MCF 10A (cell line): ENCODE measurements around the gene CEP131. TPM values are rescaled to one million over a fixed set of nuclear protein-coding genes. Genes with fewer than 3 reads are reported as not detected.

ENCODE experiments used
- BruUV-seq: library from RNA; stranded (reverse); fragments of 400-500 nt; replicated peaks from 2 replicates; lab custom pipeline; 2021; lab: Mats Ljungman, UMichigan
- CTCF ChIA-PET: fragments of 300-600 bp; sonication (Branson Sonifier 250); formaldehyde crosslinking; extraction: SDS; loops from one replicate; lab custom pipeline; 2021; ENCODE audit warnings: antibody characterized with exemption, inconsistent platforms; lab: Yijun Ruan, JAX
- POLR2A ChIA-PET: fragments of 300-600, 350-650 bp; sonication (Branson Sonifier 250); formaldehyde crosslinking; extraction: SDS; loops from one replicate; lab custom pipeline; 2020; ENCODE audit warnings: antibody characterized with exemption, inconsistent platforms; lab: Yijun Ruan, JAX
- DNase-seq: peaks from one replicate; pipeline ENCODE4 v3.0.0-alpha.2; 2018; ENCODE audit not compliant: unreplicated experiment
- H3K27ac Mint-ChIP-seq: one replicate; pipeline ENCODE4 v1.8.0; 2022; ENCODE audit warnings: mild to moderate bottlenecking, low read depth, mixed read lengths; ENCODE audit not compliant: unreplicated experiment
- H3K27me3 Mint-ChIP-seq: one replicate; pipeline ENCODE4 v1.8.0; 2022; ENCODE audit warnings: mixed read lengths; ENCODE audit not compliant: insufficient read depth, unreplicated experiment
- H3K36me3 Mint-ChIP-seq: one replicate; pipeline ENCODE4 v1.8.0; 2022; ENCODE audit warnings: mild to moderate bottlenecking, moderate library complexity, mixed read lengths; ENCODE audit not compliant: insufficient read depth, unreplicated experiment
- H3K4me1 Mint-ChIP-seq: one replicate; pipeline ENCODE4 v1.8.0; 2022; ENCODE audit warnings: mixed read lengths; ENCODE audit not compliant: insufficient read depth, unreplicated experiment
- H3K4me3 Mint-ChIP-seq: one replicate; pipeline ENCODE4 v1.8.0; 2022; ENCODE audit warnings: mild to moderate bottlenecking, moderate library complexity, mixed read lengths; ENCODE audit not compliant: unreplicated experiment
- H3K9me3 Mint-ChIP-seq: one replicate; pipeline ENCODE4 v1.8.0; 2022; ENCODE audit warnings: mixed read lengths; ENCODE audit not compliant: unreplicated experiment
- intact Hi-C: fragments of 100-400 bp; cut with micrococcal nuclease; formaldehyde crosslinking; loops from 2 replicates; pipeline ENCODE4 v1.14.1; 2022
- total RNA-seq: library from RNA; stranded (reverse); gene quantifications from 2 replicates; pipeline ENCODE4 v1.2.3, GENCODE V29; 2022
- TF ChIP-seq, protein P1 (sequence below): fragments of 200-600 bp; IDR thresholded peaks from one replicate; pipeline ENCODE4 v1.8.0; 2022; ENCODE audit warnings: antibody characterized with exemption, mild to moderate bottlenecking; ENCODE audit not compliant: unreplicated experiment

The CEP131 gene
- total RNA-seq, 1 experiment from 2014 or later: 9.5 TPM

DNA sequence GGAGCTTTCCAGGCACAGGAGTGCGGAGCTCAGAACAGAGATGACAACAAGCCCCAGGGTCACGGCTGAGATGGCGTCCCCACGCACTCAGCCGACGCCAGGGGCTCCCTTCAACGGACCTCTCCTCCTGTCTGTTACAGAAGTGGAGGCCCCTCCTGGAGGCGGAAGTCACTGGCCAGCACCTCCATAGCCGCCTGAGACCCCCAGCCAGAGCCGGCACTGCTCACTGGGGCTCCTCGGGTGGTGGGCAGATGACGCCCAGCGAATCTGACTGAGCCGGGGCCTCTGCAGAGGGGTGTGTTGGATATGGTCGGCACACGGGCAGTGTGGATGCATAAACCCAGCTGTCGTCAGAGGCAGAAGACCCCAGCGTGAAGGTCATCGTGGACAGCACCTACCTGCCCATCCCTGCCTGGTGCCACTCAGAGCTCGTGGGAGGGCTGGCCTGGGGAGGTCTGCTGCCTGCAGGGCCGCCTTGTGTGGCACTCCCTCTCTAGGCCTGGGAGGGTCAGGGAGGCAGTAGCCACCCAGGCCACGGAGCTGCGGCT, 36.4 kb upstream of the CEP131 start:
- TF ChIP-seq, protein P1, sequence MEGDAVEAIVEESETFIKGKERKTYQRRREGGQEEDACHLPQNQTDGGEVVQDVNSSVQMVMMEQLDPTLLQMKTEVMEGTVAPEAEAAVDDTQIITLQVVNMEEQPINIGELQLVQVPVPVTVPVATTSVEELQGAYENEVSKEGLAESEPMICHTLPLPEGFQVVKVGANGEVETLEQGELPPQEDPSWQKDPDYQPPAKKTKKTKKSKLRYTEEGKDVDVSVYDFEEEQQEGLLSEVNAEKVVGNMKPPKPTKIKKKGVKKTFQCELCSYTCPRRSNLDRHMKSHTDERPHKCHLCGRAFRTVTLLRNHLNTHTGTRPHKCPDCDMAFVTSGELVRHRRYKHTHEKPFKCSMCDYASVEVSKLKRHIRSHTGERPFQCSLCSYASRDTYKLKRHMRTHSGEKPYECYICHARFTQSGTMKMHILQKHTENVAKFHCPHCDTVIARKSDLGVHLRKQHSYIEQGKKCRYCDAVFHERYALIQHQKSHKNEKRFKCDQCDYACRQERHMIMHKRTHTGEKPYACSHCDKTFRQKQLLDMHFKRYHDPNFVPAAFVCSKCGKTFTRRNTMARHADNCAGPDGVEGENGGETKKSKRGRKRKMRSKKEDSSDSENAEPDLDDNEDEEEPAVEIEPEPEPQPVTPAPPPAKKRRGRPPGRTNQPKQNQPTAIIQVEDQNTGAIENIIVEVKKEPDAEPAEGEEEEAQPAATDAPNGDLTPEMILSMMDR: no peak
- Mint-ChIP-seq H3K4me1 (no peaks in the 10 kb centered on the region), H3K36me3 (peaks cover 24% of the 10 kb centered on the region), H3K27me3 (no peaks in the 10 kb centered on the region), H3K4me3 (no peak overlapping the region), H3K27ac (no peak overlapping the region), H3K9me3 (no peaks in the 10 kb centered on the region)
- BruUV-seq: no TSS peak
- intact Hi-C loops: no loop called here
- POLR2A ChIA-PET: interaction anchor here (0.6 to 1.3 kb wide), 3 partner anchors 20 to 407 kb away, joined by 3 to 4 read pairs (median 3); partner anchors contain the start of genes CCDC137, NDUFAF8, OXLD1 and TEPSIN
- DNase-seq: no peak
- CTCF ChIA-PET: interaction anchor here (0.6 to 0.7 kb wide), 3 partner anchors 115 to 916 kb away, joined by 3 to 4 read pairs (median 3); no protein-coding TSS in a partner anchor

DNA sequence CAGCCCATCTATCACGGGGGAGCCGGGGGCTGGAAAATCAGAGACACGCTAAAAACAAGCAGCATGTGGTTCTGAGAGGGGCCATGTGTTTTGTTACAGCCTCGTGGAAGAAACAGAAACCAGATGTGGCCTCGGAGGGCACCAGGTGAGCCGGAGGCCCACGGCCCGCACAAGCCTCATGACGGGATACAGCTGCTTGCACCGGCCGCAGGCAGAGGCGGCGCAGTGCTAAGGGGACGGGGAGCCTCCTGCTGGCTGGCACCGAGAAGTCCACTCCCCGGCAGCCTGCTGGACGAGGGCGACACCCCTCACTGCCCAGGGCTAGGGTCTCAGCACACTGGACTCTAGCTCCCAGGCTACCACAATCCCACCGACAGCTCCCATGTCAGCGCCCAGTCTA, 35.5 kb upstream of the CEP131 start:
- CTCF ChIA-PET: interaction anchor here (0.6 to 1.8 kb wide), 2 partner anchors 115 to 227 kb away, joined by 3 to 7 read pairs; no protein-coding TSS in a partner anchor
- Mint-ChIP-seq H3K4me1 (no peaks in the 10 kb centered on the region), H3K9me3 (no peaks in the 10 kb centered on the region), H3K27me3 (no peaks in the 10 kb centered on the region), H3K4me3 (no peak overlapping the region), H3K36me3 (peaks cover 31% of the 10 kb centered on the region), H3K27ac (no peak overlapping the region)
- DNase-seq: no peak
- POLR2A ChIA-PET: interaction anchor here (0.6 kb wide), 2 partner anchors 234 to 408 kb away, joined by 3 to 4 read pairs; partner anchors contain the start of genes CCDC137 and OXLD1
- no TSS peak for BruUV-seq
- TF ChIP-seq, protein P1: no peak
- intact Hi-C loops: no loop called here

DNA sequence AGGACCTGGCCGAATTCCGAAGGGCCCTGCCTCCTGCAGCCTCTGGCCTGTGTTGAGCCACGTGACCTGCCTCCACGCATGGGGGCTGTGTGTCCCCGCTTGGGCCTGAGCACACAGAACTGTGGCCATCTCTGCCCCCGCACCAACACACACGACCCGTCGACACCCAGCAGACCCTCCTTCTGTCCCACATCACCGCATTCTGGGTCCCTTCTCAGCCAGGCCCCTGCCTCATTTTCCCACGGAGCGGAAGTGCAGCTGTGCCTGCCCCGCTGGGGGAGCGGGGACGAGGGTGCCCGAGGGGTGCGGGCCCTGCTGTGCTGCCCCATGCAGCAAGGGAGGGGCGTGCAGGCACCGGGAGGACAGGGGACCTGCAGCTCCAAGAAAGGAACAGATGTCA, 34.8 kb upstream of the CEP131 start:
- intact Hi-C loops: no loop called here
- no peaks in the 10 kb centered on the region for H3K4me1 Mint-ChIP-seq
- H3K27ac Mint-ChIP-seq: no peak overlapping the region
- H3K4me3 Mint-ChIP-seq: no peak overlapping the region
- H3K36me3 Mint-ChIP-seq: peaks cover 29% of the 10 kb centered on the region
- H3K9me3 Mint-ChIP-seq: no peaks in the 10 kb centered on the region
- no peaks in the 10 kb centered on the region for H3K27me3 Mint-ChIP-seq
- ChIA-PET POLR2A (no interaction called here), CTCF (interaction anchor here (0.6 to 1.8 kb wide), 3 partner anchors 13 to 227 kb away, joined by 3 to 7 read pairs (median 4); no protein-coding TSS in a partner anchor)
- no TSS peak for BruUV-seq
- TF ChIP-seq, protein P1: no peak
- no peak for DNase-seq

DNA sequence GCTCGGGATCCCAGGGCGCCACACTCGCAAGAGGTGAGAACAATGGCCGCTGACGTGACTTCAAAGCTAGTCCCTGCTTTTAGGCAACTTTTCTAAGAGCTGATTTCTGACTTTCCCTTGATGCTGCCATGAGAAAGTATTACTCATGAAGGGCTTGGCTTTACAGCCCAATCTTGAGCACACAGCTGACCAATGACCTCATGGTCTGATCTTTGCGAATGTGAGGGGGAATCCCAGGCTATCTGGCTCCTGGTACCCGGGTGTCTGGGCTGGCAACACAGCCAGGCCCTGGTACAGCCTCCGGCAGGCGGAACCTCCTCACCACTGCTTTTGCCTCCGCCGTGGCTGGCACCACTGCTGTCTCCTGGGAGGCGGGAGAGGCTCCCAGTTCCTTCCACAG, 33.9 kb upstream of the CEP131 start:
- intact Hi-C loops: no loop called here
- no peaks in the 10 kb centered on the region for H3K9me3 Mint-ChIP-seq

More for the DNA sequence above, 33.9 kb upstream of the CEP131 start:
- TF ChIP-seq, protein P1: no peak
- BruUV-seq: no TSS peak
- no peaks in the 10 kb centered on the region for H3K27me3 Mint-ChIP-seq
- ChIA-PET CTCF (interaction anchor here (0.6 to 1.8 kb wide), 5 partner anchors 24 to 345 kb away, joined by 3 to 7 read pairs (median 4); no protein-coding TSS in a partner anchor), POLR2A (no interaction called here)
- H3K4me1 Mint-ChIP-seq: no peaks in the 10 kb centered on the region
- no peak for DNase-seq
- no peak overlapping the region for H3K27ac Mint-ChIP-seq
- peaks cover 24% of the 10 kb centered on the region for H3K36me3 Mint-ChIP-seq
- no peak overlapping the region for H3K4me3 Mint-ChIP-seq
